Coronary artery (tissue), 2 donors: ENCODE data around the gene OR5M11.
"Not testable (repeated sequence)": the region's sequence is repeated elsewhere in the genome, so short reads cannot be mapped to it uniquely, and the experiment has no call there.

Experiments used
- DNase-seq: peaks from one replicate; pipeline ENCODE4 v3.0.0-alpha.2; 2017; ENCODE audit warnings: low spot score
- H3K27ac ChIP-seq, 2 donors: fragments of 200-600 bp; sonication (generic); one replicate each; pipeline ENCODE4 v1.5.1; 2016 to 2019
- H3K4me3 ChIP-seq: fragments of 200-600 bp; sonication (generic); 2 replicates; pipeline ENCODE4 v1.5.1; 2016; ENCODE audit warnings: mild to moderate bottlenecking, moderate library complexity
- CTCF ChIP-seq: fragments of 200-600 bp; sonication (generic); IDR thresholded peaks from one replicate; pipeline ENCODE4 v1.5.1; 2019; ENCODE audit warnings: antibody characterized with exemption

Gene OR5M11

GRCh38 chr11:56543157-56543556 lies at the start of gene OR5M11:
TSS of gene OR5M11 (minus strand) at chr11:56543257. CDS start at chr11:56543257, 0 bp downstream.
- DNase-seq = no peak
- TF ChIP-seq CTCF = no peak
- Histone ChIP-seq H3K27ac (no peak within 1 kb of the TSS), H3K4me3 (no peak within 1 kb of the TSS)

GRCh38 chr11:56592088-56592717 lies 49.1 kb upstream of the OR5M11 start:
- DNase-seq, H3K27ac ChIP-seq, H3K4me3 ChIP-seq: not testable (repeated sequence)

- no peak for TF ChIP-seq CTCF
- Histone ChIP-seq H3K4me3 (no peak within 1 kb of the TSS), H3K27ac (no peak within 1 kb of the TSS)
- DNase-seq = no peak
Measured at GRCh38 chr11:56577621-56578020, 34.6 kb upstream of the OR5M11 start, which contains the start of gene OR5M10. TSS of gene OR5M10 (minus strand) at chr11:56577721. CDS start at chr11:56577721, 0 bp downstream.

GRCh38 chr11:56558574-56558973 lies 15.5 kb upstream of the OR5M11 start:
- no peak overlapping the region for H3K4me3 ChIP-seq
- TF ChIP-seq CTCF = no peak
- no peak for DNase-seq
- no peak overlapping the region for H3K27ac ChIP-seq

- not testable (repeated sequence) for DNase-seq, H3K27ac ChIP-seq, H3K4me3 ChIP-seq
Measured at GRCh38 chr11:56554691-56555090, 11.6 kb upstream of the OR5M11 start.

GRCh38 chr11:56545531-56545930 lies 2.5 kb upstream of the OR5M11 start:
- Histone ChIP-seq H3K4me3 (no peak overlapping the region), H3K27ac (no peak overlapping the region)
- TF ChIP-seq CTCF = no peak
- DNase-seq = no peak

GRCh38 chr11:56543739-56544138 lies 682 bp upstream of the OR5M11 start:
- H3K4me3 ChIP-seq = no peak overlapping the region
- DNase-seq = no peak
- no peak for TF ChIP-seq CTCF
- no peak overlapping the region for H3K27ac ChIP-seq

- no peak overlapping the region for H3K27ac ChIP-seq
- TF ChIP-seq CTCF = no peak
- H3K4me3 ChIP-seq = no peak overlapping the region
- no peak for DNase-seq
Measured at GRCh38 chr11:56533054-56533740, 9.9 kb downstream of the OR5M11 start.
